ENCODE data around the gene XIST. TPM values are rescaled to one million over a fixed set of nuclear protein-coding genes. Genes with fewer than 3 reads are reported as not detected.

Gene XIST
- total and polyA plus RNA-seq, 9 of the 15 experiments (the other 6 are each of a cell fraction or from before 2014, with no cell fraction given): 22.4 to 160 (median 55.5) TPM

GRCh38 chrX:73851014-73852009 is 1.2 kb downstream of the XIST start (continued):
- TF ChIP-seq CREB3L1 (IDR thresholded peaks at IDR 0.05; ENCODE audit: borderline replicate concordance, low read depth): peak; percentile 95
- no peak for TF ChIP-seq ZNF347 (CRISPR knock-in tag; IDR thresholded peaks at IDR 0.05; ENCODE audit: low read depth)
- TF ChIP-seq HOMEZ (CRISPR knock-in tag; IDR thresholded peaks at IDR 0.05): no peak
- TF ChIP-seq IRF1 (CRISPR knock-in tag; IDR thresholded peaks at IDR 0.05; ENCODE audit: borderline replicate concordance): no peak
- TF ChIP-seq DNMT1 (IDR thresholded peaks at IDR 0.05): no peak
- TF ChIP-seq SP2 (IDR thresholded peaks at IDR 0.05; ENCODE audit: extremely low read depth, low read depth, low read length, poor library complexity, severe bottlenecking): peak; percentile 35
- no peak for TF ChIP-seq ZNF830 (CRISPR knock-in tag; IDR thresholded peaks at IDR 0.05)
- peak; percentile 42; the same call in 1 of the 2 replicates for TF ChIP-seq SMAD4 (CRISPR knock-in tag; conservative IDR thresholded peaks at IDR 0.05)
- TF ChIP-seq CREB3 (tag; conservative IDR thresholded peaks at IDR 0.05; ENCODE audit: low read depth): peak; percentile 85
- peak; percentile 72; the same call in 1 of the 2 replicates for TF ChIP-seq DMBX1 (CRISPR knock-in tag; IDR thresholded peaks at IDR 0.05; ENCODE audit: borderline replicate concordance)
- 0 out of 2 replicates have a peak, but pooled peaks have one; percentile 48 for TF ChIP-seq MXI1 (IDR thresholded peaks at IDR 0.05; ENCODE audit: low read depth, low read length)
- peak; percentile 55 for TF ChIP-seq RBM25 (IDR thresholded peaks at IDR 0.05; ENCODE audit: low read depth, low read length, severe bottlenecking)
- no peak for TF ChIP-seq STAT6 (CRISPR knock-in tag; IDR thresholded peaks at IDR 0.05)
- TF ChIP-seq KDM4B (IDR thresholded peaks at IDR 0.05; ENCODE audit: borderline replicate concordance in 2 of 2, low read depth in 1 of 2): no peak
- TF ChIP-seq TAF1 (IDR thresholded peaks at IDR 0.05; ENCODE audit: control insufficient read depth, extremely low read depth, insufficient read depth, low read length, severe bottlenecking): peak; percentile 28
- TF ChIP-seq LEF1 (IDR thresholded peaks at IDR 0.05): 0 out of 2 replicates have a peak, but pooled peaks have one; percentile 16
- TF ChIP-seq CBX2 (IDR thresholded peaks at IDR 0.05; ENCODE audit: insufficient read depth, low read length, poor library complexity, severe bottlenecking): no peak

Data from K562 (cell line).